HepG2 (cell line): ENCODE results near the gene TM2D1. TPM values are rescaled to one million over a fixed set of nuclear protein-coding genes. Genes with fewer than 3 reads are reported as not detected.

Experiments
- CAMTA2 ChIP-seq: sonication (generic); formaldehyde crosslinking; IDR thresholded peaks from 2 replicates; pipeline ENCODE4 v1.4.0; 2020; ENCODE audit warnings: mild to moderate bottlenecking, missing genetic modification reagents, borderline replicate concordance
- EED ChIP-seq: sonication (generic); formaldehyde crosslinking; IDR thresholded peaks from 2 replicates; pipeline ENCODE4 v1.5.0; 2020; ENCODE audit warnings: mild to moderate bottlenecking, missing genetic modification reagents
- FOXO1 ChIP-seq: sonication (generic); formaldehyde crosslinking; IDR thresholded peaks from 2 replicates; pipeline ENCODE4 v1.4.0; 2020; ENCODE audit warnings: missing genetic modification reagents
- HDAC2 ChIP-seq: sonication (generic); formaldehyde crosslinking; IDR thresholded peaks from 2 replicates; pipeline ENCODE4 v1.4.0; 2020; ENCODE audit warnings: missing genetic modification reagents
- HES4 ChIP-seq: sonication (generic); formaldehyde crosslinking; IDR thresholded peaks from 2 replicates; pipeline ENCODE4 v1.9.0; 2021; ENCODE audit warnings: mild to moderate bottlenecking, missing genetic modification reagents, borderline replicate concordance
- HNRNPL ChIP-seq: fragments of 200-400 bp; formaldehyde crosslinking; IDR thresholded peaks from 2 replicates; pipeline ENCODE4 v1.6.1; 2017; ENCODE audit warnings: mild to moderate bottlenecking, low read depth, low read length
- MEIS1 ChIP-seq: sonication (generic); formaldehyde crosslinking; IDR thresholded peaks from 2 replicates; pipeline ENCODE4 v1.9.0; 2021; ENCODE audit warnings: mild to moderate bottlenecking, missing genetic modification reagents, moderate library complexity, borderline replicate concordance
- PCBP2 ChIP-seq: fragments of 200-400 bp; formaldehyde crosslinking; optimal IDR thresholded peaks from 2 replicates; pipeline ENCODE3; 2018; ENCODE audit warnings: low read length, low read depth; ENCODE audit not compliant: poor library complexity, severe bottlenecking
- PITX1 ChIP-seq: sonication (generic); formaldehyde crosslinking; IDR thresholded peaks from 2 replicates; pipeline ENCODE4 v1.5.1; 2020; ENCODE audit warnings: mild to moderate bottlenecking, missing genetic modification reagents
- RBM22 ChIP-seq: fragments of 200-400 bp; formaldehyde crosslinking; optimal IDR thresholded peaks from 2 replicates; pipeline ENCODE3; 2017; ENCODE audit warnings: mild to moderate bottlenecking, low read length, moderate library complexity
- SATB2 ChIP-seq: sonication (generic); formaldehyde crosslinking; IDR thresholded peaks from 2 replicates; pipeline ENCODE4 v1.5.0; 2020; ENCODE audit warnings: missing genetic modification reagents
- SETDB1 ChIP-seq: sonication (generic); formaldehyde crosslinking; IDR thresholded peaks from 2 replicates; pipeline ENCODE4 v1.5.1; 2020; ENCODE audit warnings: missing genetic modification reagents, mild to moderate bottlenecking, borderline replicate concordance
- SRSF1 ChIP-seq: fragments of 200-400 bp; formaldehyde crosslinking; optimal IDR thresholded peaks from 2 replicates; pipeline ENCODE3; 2017; ENCODE audit warnings: mild to moderate bottlenecking, low read depth, low read length, moderate library complexity
- TARDBP ChIP-seq: sonication (generic); formaldehyde crosslinking; IDR thresholded peaks from 2 replicates; pipeline ENCODE4 v1.8.0; 2022; ENCODE audit warnings: mild to moderate bottlenecking, missing genetic modification reagents
- TCF7L2 ChIP-seq: IDR thresholded peaks from 2 replicates; pipeline ENCODE4 v1.6.1; 2011; ENCODE audit warnings: mild to moderate bottlenecking, low read depth, low read length, moderate library complexity
- ZFP90 ChIP-seq: sonication (generic); formaldehyde crosslinking; IDR thresholded peaks from 2 replicates; pipeline ENCODE4 v1.8.0; 2022; ENCODE audit warnings: missing genetic modification reagents, mild to moderate bottlenecking, inconsistent platforms, borderline replicate concordance
- ZNF354B ChIP-seq: sonication (generic); formaldehyde crosslinking; IDR thresholded peaks from 2 replicates; pipeline ENCODE4 v1.8.0; 2022; ENCODE audit warnings: mild to moderate bottlenecking, missing genetic modification reagents
- ZNF484 ChIP-seq: sonication (generic); formaldehyde crosslinking; IDR thresholded peaks from 2 replicates; pipeline ENCODE4 v1.5.1; 2020; ENCODE audit warnings: mild to moderate bottlenecking, low read depth, missing genetic modification reagents, borderline replicate concordance
- ZNF557 ChIP-seq: sonication (generic); formaldehyde crosslinking; IDR thresholded peaks from 2 replicates; pipeline ENCODE4 v1.4.0; 2020; ENCODE audit warnings: missing genetic modification reagents
- ZNF614 ChIP-seq: IDR thresholded peaks from 2 replicates; pipeline ENCODE4 v1.6.1; 2018; ENCODE audit warnings: missing biosample characterization, missing genetic modification reagents, inconsistent platforms, borderline replicate concordance
- ZNF83 ChIP-seq: sonication (generic); formaldehyde crosslinking; IDR thresholded peaks from 2 replicates; pipeline ENCODE4 v1.4.0; 2020; ENCODE audit warnings: missing genetic modification reagents, mild to moderate bottlenecking, borderline replicate concordance
- polyA plus RNA-seq, 8 experiments: library from polyadenylated mRNA; depleted of rRNA in 3 of 8; stranded (reverse) in 7 of 8; unstranded in 1 of 8; fragments of >200 nt; fragmentation: Illumina TruSeq in 4 of 8; extraction: Trizol in 4 of 8; gene quantifications; 2 replicates each; pipeline versions ENCODE4 v1.2.1 to v1.2.3, GENCODE V29; 2011 to 2016; ENCODE audit warnings: low read depth in 4 of 8, missing spikeins in 1 of 8, mixed read lengths in 1 of 8; ENCODE audit not compliant: insufficient read depth in 1 of 8
- total RNA-seq, 5 experiments: library from RNA; depleted of rRNA; stranded (reverse); fragments of >200 nt; fragmentation: Illumina TruSeq; extraction: Trizol; gene quantifications; 2 replicates each; pipeline ENCODE4 v1.2.3, GENCODE V29; 2016; ENCODE audit warnings: low read depth in 1 of 5
- TF ChIP-seq, protein P1 (sequence below): IDR thresholded peaks from 2 replicates; pipeline ENCODE4 v1.6.1; 2016; ENCODE audit warnings: low read depth
- TF ChIP-seq, protein P2 (sequence below): sonication (generic); formaldehyde crosslinking; IDR thresholded peaks from 2 replicates; pipeline ENCODE4 v1.4.0; 2020; ENCODE audit warnings: mild to moderate bottlenecking, missing genetic modification reagents
- TF ChIP-seq, protein P3 (sequence below): sonication (generic); formaldehyde crosslinking; IDR thresholded peaks from 2 replicates; pipeline ENCODE4 v1.5.1; 2020; ENCODE audit warnings: mild to moderate bottlenecking, missing genetic modification reagents, borderline replicate concordance
- TF ChIP-seq, protein P4 (sequence below): sonication (generic); formaldehyde crosslinking; IDR thresholded peaks from 2 replicates; pipeline ENCODE4 v1.4.0; 2020; ENCODE audit warnings: missing genetic modification reagents; ENCODE audit errors: not compliant biosample characterization

TM2D1 gene
- total and polyA plus RNA-seq, 2 of the 13 experiments (the other 11 are each of a cell fraction or from before 2014, with no cell fraction given), result 26.6 to 49.0 TPM

DNA sequence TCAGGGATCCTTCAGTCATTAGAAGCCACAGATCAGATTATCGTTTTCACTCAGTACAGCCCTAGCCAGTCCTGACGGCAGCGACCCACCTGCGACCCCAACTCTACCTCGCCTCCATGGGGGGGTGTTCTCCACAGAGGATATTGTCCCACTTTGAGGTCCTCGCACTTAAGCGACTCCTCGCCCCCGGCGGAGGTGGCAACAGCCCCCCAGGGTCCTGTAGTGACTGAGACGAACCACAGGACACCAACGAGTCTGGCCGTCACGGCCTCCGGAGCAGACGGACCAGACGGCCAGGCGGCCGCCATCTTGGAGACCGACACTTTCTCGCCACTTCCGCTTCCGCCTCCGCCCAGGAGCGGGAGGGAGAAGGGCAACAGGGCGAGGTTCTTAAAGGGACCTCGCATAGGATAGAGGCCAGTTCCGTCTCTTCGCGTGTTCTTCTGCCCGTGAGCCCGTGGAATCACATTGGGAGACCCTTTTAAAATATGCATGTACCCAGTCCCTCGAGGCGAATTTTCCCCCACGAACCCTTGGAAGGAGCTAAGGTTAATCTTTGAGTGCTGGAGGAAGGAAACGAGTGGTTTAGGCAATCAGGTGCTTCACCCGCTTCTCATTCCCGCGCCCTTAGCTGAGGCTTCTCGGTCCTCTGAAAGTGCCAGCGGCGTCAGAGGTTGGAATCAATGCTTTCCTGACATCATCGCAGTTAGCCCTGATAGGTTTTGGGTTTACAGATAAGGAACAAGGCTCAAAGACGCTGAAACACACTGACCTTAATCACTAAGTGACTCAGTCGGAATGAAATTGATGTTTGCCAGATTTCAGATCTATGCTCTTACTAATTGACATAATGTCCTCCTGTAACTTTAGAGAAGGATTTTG, at the start of gene TM2D1 (continued):
- TF ChIP-seq, protein P1, sequence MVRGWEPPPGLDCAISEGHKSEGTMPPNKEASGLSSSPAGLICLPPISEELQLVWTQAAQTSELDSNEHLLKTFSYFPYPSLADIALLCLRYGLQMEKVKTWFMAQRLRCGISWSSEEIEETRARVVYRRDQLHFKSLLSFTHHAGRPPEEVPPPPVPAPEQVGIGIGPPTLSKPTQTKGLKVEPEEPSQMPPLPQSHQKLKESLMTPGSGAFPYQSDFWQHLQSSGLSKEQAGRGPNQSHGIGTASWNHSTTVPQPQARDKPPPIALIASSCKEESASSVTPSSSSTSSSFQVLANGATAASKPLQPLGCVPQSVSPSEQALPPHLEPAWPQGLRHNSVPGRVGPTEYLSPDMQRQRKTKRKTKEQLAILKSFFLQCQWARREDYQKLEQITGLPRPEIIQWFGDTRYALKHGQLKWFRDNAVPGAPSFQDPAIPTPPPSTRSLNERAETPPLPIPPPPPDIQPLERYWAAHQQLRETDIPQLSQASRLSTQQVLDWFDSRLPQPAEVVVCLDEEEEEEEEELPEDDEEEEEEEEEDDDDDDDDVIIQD (CRISPR knock-in tag), result 0 out of 2 replicates have a peak, but pooled peaks have one; percentile 33
- peak; percentile 42; the same call in 1 of the 2 replicates for TF ChIP-seq ZNF614
- TF ChIP-seq, protein P2, sequence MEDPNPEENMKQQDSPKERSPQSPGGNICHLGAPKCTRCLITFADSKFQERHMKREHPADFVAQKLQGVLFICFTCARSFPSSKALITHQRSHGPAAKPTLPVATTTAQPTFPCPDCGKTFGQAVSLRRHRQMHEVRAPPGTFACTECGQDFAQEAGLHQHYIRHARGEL, result peak; percentile 89
- TF ChIP-seq, protein P3, sequence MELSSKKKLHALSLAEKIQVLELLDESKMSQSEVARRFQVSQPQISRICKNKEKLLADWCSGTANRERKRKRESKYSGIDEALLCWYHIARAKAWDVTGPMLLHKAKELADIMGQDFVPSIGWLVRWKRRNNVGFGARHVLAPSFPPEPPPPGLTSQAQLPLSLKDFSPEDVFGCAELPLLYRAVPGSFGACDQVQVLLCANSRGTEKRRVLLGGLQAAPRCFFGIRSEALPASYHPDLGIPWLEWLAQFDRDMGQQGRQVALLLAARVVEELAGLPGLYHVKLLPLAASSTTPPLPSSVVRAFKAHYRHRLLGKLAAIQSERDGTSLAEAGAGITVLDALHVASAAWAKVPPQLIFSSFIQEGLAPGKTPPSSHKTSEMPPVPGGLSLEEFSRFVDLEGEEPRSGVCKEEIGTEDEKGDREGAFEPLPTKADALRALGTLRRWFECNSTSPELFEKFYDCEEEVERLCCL (CRISPR knock-in tag), result no peak; the same call in 1 of the 2 replicates
- no peak for TF ChIP-seq ZNF83
- peak; percentile 71; the same call in 1 of the 2 replicates for TF ChIP-seq FOXO1 (CRISPR knock-in tag)
- TF ChIP-seq HDAC2 (CRISPR knock-in tag), result peak; percentile 78
- TF ChIP-seq, protein P4, sequence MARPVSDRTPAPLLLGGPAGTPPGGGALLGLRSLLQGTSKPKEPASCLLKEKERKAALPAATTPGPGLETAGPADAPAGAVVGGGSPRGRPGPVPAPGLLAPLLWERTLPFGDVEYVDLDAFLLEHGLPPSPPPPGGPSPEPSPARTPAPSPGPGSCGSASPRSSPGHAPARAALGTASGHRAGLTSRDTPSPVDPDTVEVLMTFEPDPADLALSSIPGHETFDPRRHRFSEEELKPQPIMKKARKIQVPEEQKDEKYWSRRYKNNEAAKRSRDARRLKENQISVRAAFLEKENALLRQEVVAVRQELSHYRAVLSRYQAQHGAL (CRISPR knock-in tag), result no peak
- TF ChIP-seq TCF7L2, result no peak
- no peak for TF ChIP-seq SETDB1 (CRISPR knock-in tag)
- TF ChIP-seq ZFP90 (CRISPR knock-in tag), result 0 out of 2 replicates have a peak, but pooled peaks have one; percentile 23
- TF ChIP-seq RBM22, result no peak
- peak; percentile 80; the same call in 1 of the 2 replicates for TF ChIP-seq CAMTA2 (CRISPR knock-in tag)
- TF ChIP-seq HNRNPL, result 0 out of 2 replicates have a peak, but pooled peaks have one; percentile 41
- no peak for TF ChIP-seq ZNF354B
- TF ChIP-seq HES4 (CRISPR knock-in tag), result no peak; the same call in 1 of the 2 replicates
- peak; percentile 63; the same call in 1 of the 2 replicates for TF ChIP-seq PITX1 (CRISPR knock-in tag)
- no peak; the same call in 1 of the 2 replicates for TF ChIP-seq TARDBP (CRISPR knock-in tag)
- TF ChIP-seq EED, result peak; percentile 59; the same call in 1 of the 2 replicates
- 0 out of 2 replicates have a peak, but pooled peaks have one; percentile 48 for TF ChIP-seq ZNF484 (CRISPR knock-in tag)
- TF ChIP-seq MEIS1 (CRISPR knock-in tag), result peak; percentile 46; the same call in 1 of the 2 replicates
- 0 out of 2 replicates have a peak, but pooled peaks have one; percentile 20 for TF ChIP-seq SATB2
- peak; percentile 90 for TF ChIP-seq SRSF1
- TF ChIP-seq ZNF557 (CRISPR knock-in tag), result no peak
- TF ChIP-seq PCBP2, result no peak
